ENCODE data around the gene COA1. TPM values are rescaled to one million over a fixed set of nuclear protein-coding genes. Genes with fewer than 3 reads are reported as not detected.

Gene COA1
- total RNA-seq, 4 donors from 2014 or later = 31.8 to 53.2 (median 39.8) TPM

- Histone ChIP-seq H3K9me3 (no peaks in the 10 kb centered on the region), H3K27ac (no peak overlapping the region), H3K4me1 (peaks cover 0 to 9% (median 0%) of the 10 kb centered on the region in 4 donors), H3K36me3 (no peaks in the 10 kb centered on the region), H3K27me3 (no peaks in the 10 kb centered on the region), H3K4me3 (no peak overlapping the region)
- intact Hi-C loops (cut with DNase I; ENCODE audit: low total_unique reads) (loop anchor here (2.0 kb wide), 1 partner anchor 117 kb away; the partner anchor contains the start of gene STK17A), in situ Hi-C loops (cut with MboI; ENCODE audit: low pct_ligation_motif_present in 1 of 4, low pct_unique_long_range_greater_than_20kb in 1 of 4, low sequenced_read_pairs in 3 of 4) (loop anchor here in 3 of 4 donors (10.0 to 25.0 kb wide), 4 partner anchors 115 to 763 kb away; partner anchors contain the start of genes MRPL32 (in 2 of the 3), PSMA2 (in 2 of the 3) and STK17A (in 1 of the 3))
- WGBS, 2 donors (ENCODE audit: low coverage in 1 of 2) = 22 to 30% methylated on average over 6 of the region's 6 CpGs
- DNase-seq = no peak
- TF ChIP-seq POLR2A (IDR thresholded peaks at IDR 0.05) = no peak
- TF ChIP-seq CTCF (IDR thresholded peaks at IDR 0.05) = peak; percentile 63 to 82 (median 70)
Observed at GRCh38 chr7:43700059-43700501, 29.2 kb downstream of the COA1 start.

GRCh38 chr7:43698460-43699255 lies 30.7 kb downstream of the COA1 start:
- intact Hi-C loops (cut with DNase I; ENCODE audit: low total_unique reads) (no loop called here), in situ Hi-C loops (cut with MboI; ENCODE audit: low pct_ligation_motif_present in 1 of 4, low pct_unique_long_range_greater_than_20kb in 1 of 4, low sequenced_read_pairs in 3 of 4) (loop anchor here in 3 of 4 donors (5.0 to 10.0 kb wide), 2 partner anchors 114 to 116 kb away; partner anchors contain the start of gene STK17A (in 3 of the 3))
- peaks cover 0 to 9% (median 0%) of the 10 kb centered on the region in 4 donors for H3K4me1 ChIP-seq
- no peak for DNase-seq
- no peak overlapping the region for H3K4me3 ChIP-seq
- H3K36me3 ChIP-seq = no peaks in the 10 kb centered on the region
- TF ChIP-seq POLR2AphosphoS5 (IDR thresholded peaks at IDR 0.05) = no peak
- no peak for TF ChIP-seq EP300 (IDR thresholded peaks at IDR 0.05; ENCODE audit: low read depth)
- no peak for TF ChIP-seq CTCF (IDR thresholded peaks at IDR 0.05)
- no peak for TF ChIP-seq POLR2A (IDR thresholded peaks at IDR 0.05)
- WGBS, 2 donors (ENCODE audit: low coverage in 1 of 2) = 78 to 79% methylated on average over 4 to 5 of the region's 5 CpGs
- no peaks in the 10 kb centered on the region for H3K27me3 ChIP-seq
- no peak overlapping the region for H3K27ac ChIP-seq
- H3K9me3 ChIP-seq = no peaks in the 10 kb centered on the region

- intact Hi-C loops (cut with DNase I; ENCODE audit: low total_unique reads) = no loop called here
- Histone ChIP-seq H3K4me3 (no peak overlapping the region), H3K9me3 (no peaks in the 10 kb centered on the region)
Observed at GRCh38 chr7:43697690-43698089, 31.6 kb downstream of the COA1 start.

More at GRCh38 chr7:43697690-43698089, 31.6 kb downstream of the COA1 start:
- DNase-seq = no peak
- Histone ChIP-seq H3K36me3 (no peaks in the 10 kb centered on the region), H3K27ac (no peak overlapping the region), H3K27me3 (no peaks in the 10 kb centered on the region), H3K4me1 (peaks cover 0 to 12% (median 0%) of the 10 kb centered on the region in 4 donors)
- in situ Hi-C loops (cut with MboI; ENCODE audit: low pct_ligation_motif_present in 1 of 4, low pct_unique_long_range_greater_than_20kb in 1 of 4, low sequenced_read_pairs in 3 of 4) = loop anchor here in 3 of 4 donors (5.0 to 10.0 kb wide), 2 partner anchors 113 to 115 kb away; partner anchors contain the start of gene STK17A (in 3 of the 3)
- TF ChIP-seq POLR2AphosphoS5 (IDR thresholded peaks at IDR 0.05) (no peak), CTCF (IDR thresholded peaks at IDR 0.05) (no peak), EP300 (IDR thresholded peaks at IDR 0.05; ENCODE audit: low read depth) (no peak), POLR2A (IDR thresholded peaks at IDR 0.05) (no peak)
- WGBS, 2 donors (ENCODE audit: low coverage in 1 of 2) = 92% methylated on average over 4 of the region's 4 CpGs; no CpG with 5 or more reads in 1 of the 2 donors
